Activated CD8-positive, alpha-beta memory T cell treated with anti-CD3 and anti-CD28 coated beads, Interleukin-2, amount 50 U/mL, for 24 hours (primary cell): ENCODE results near the gene TRIM64C.
"Not testable (repeated sequence)": the region's sequence is repeated elsewhere in the genome, so short reads cannot be mapped to it uniquely, and the experiment has no call there.

Source experiments
- DNase-seq: peaks from one replicate; pipeline ENCODE4 v3.0.0-alpha.2; 2020; ENCODE audit errors: extremely low read depth

TRIM64C gene

DNA sequence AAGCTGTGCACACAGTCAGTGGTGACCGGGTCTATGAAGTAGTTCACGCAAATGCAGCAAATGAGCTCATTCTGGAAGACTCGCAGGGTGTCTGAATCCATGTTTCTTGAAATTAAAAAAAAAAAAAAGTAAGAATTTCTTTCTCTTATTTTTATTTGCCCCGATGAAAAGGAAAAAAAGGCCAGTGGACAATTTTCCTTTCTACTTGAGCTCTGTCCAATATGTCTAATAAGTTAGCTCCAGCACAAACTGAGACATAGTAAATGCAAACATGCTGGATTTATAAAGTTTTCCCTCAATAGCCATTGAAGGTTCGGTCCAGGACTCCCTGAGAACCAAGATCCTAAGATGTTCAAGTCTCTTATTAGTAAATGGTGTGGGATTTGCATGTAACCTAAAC, at the start of gene TRIM64C:
TSS of gene TRIM64C (minus strand) at position 101 of the 400 bp plus-strand sequence. CDS start at position 101, 0 bp downstream.
- DNase-seq: not testable (repeated sequence)

GRCh38 chr11:49102356-49102755, 43.4 kb upstream of the TRIM64C start:
- not testable (repeated sequence) for DNase-seq

GRCh38 chr11:49069897-49070296, 11.0 kb upstream of the TRIM64C start:
- not testable (repeated sequence) for DNase-seq

DNA sequence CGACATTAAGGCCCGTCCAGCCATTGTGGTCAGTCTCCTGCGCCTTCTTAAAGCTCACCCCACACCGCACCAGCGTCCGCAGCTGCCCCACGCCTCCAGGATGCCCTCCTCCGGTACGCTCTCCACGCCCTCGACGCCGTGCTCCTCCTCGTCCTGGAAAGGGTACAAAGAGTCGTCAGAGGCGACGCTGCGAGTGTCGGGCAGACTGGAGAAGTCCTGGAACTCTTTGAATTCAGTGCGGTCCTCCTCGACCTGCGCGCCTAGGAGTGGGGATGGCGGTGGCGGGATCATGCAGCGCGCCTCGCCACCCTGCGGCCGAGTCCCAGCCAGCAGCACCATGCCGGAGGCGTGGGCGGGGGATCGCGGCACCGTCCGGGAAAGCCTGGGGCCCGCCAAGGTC, 9.1 kb downstream of the TRIM64C start:
- not testable (repeated sequence) for DNase-seq

- DNase-seq: not testable (repeated sequence)
Observed at GRCh38 chr11:49048229-49048628, 10.7 kb downstream of the TRIM64C start.

DNA sequence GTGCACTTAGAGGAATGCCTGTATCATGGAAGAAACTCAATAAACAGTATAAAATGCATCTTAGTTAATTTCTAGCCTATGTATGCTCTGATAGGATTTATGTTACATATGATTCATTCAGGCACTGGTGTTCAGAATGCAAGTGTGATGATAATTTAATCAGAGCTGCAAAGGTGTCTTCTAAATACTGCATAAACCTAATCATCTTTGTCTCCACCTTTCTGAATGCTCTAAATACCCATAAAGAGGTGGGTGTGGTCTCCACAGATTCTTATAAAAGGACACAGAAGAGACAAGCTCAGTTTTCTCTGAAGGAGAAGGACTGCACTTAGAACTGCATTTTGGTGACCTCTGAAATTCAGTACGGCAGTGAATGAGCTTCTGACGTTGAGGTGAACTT, 30.4 kb downstream of the TRIM64C start, which contains the start of gene TRIM49B:
TSS of gene TRIM49B (plus strand) at position 301 of the 400 bp plus-strand sequence. CDS start 2,777 bp downstream, outside the sequence.
- DNase-seq: not testable (repeated sequence)
